ENCODE data around the gene STAU1.
"Not testable (repeated sequence)": the region's sequence is repeated elsewhere in the genome, so short reads cannot be mapped to it uniquely, and the experiment has no call there.

The STAU1 gene

GRCh38 chr20:49147296-49147695 lies 40.8 kb downstream of the STAU1 start:
- in situ Hi-C loops (cut with MboI; ENCODE audit: low pct_unique_long_range_greater_than_20kb, low sequenced_read_pairs, unreplicated experiment): no loop called here
- DNase-seq (ENCODE audit: low spot score): no peak
- no peak for TF ChIP-seq CTCF (IDR thresholded peaks at IDR 0.05; ENCODE audit: extremely low read depth, insufficient read depth, missing control alignments)

GRCh38 chr20:49146442-49147225 lies 41.5 kb downstream of the STAU1 start:
- in situ Hi-C loops (cut with MboI; ENCODE audit: low pct_unique_long_range_greater_than_20kb, low sequenced_read_pairs, unreplicated experiment): no loop called here
- no peak for TF ChIP-seq CTCF (IDR thresholded peaks at IDR 0.05; ENCODE audit: extremely low read depth, insufficient read depth, missing control alignments)
- no peak for DNase-seq (ENCODE audit: low spot score)

- no peak for TF ChIP-seq CTCF (IDR thresholded peaks at IDR 0.05; ENCODE audit: extremely low read depth, insufficient read depth, missing control alignments)
- no peak for DNase-seq (ENCODE audit: low spot score)
- in situ Hi-C loops (cut with MboI; ENCODE audit: low pct_unique_long_range_greater_than_20kb, low sequenced_read_pairs, unreplicated experiment): no loop called here
These were observed 47.3 kb downstream of the STAU1 start for GRCh38 chr20:49140834-49141233.

- in situ Hi-C loops (cut with MboI; ENCODE audit: low pct_unique_long_range_greater_than_20kb, low sequenced_read_pairs, unreplicated experiment): no loop called here
- DNase-seq (ENCODE audit: low spot score): no peak
- no peak for TF ChIP-seq CTCF (IDR thresholded peaks at IDR 0.05; ENCODE audit: extremely low read depth, insufficient read depth, missing control alignments)
These were observed 47.7 kb downstream of the STAU1 start for GRCh38 chr20:49140411-49140810.

- no peak for TF ChIP-seq CTCF (IDR thresholded peaks at IDR 0.05; ENCODE audit: extremely low read depth, insufficient read depth, missing control alignments)
- in situ Hi-C loops (cut with MboI; ENCODE audit: low pct_unique_long_range_greater_than_20kb, low sequenced_read_pairs, unreplicated experiment): no loop called here
- DNase-seq (ENCODE audit: low spot score): no peak
These were observed 49.7 kb downstream of the STAU1 start for GRCh38 chr20:49138431-49138830.

GRCh38 chr20:49136817-49137571 lies 51.1 kb downstream of the STAU1 start:
- DNase-seq (ENCODE audit: low spot score): no peak
- in situ Hi-C loops (cut with MboI; ENCODE audit: low pct_unique_long_range_greater_than_20kb, low sequenced_read_pairs, unreplicated experiment): no loop called here
- no peak for TF ChIP-seq CTCF (IDR thresholded peaks at IDR 0.05; ENCODE audit: extremely low read depth, insufficient read depth, missing control alignments)

GRCh38 chr20:49134797-49135196 lies 53.3 kb downstream of the STAU1 start:
- in situ Hi-C loops (cut with MboI; ENCODE audit: low pct_unique_long_range_greater_than_20kb, low sequenced_read_pairs, unreplicated experiment): loop anchor here (5.0 kb wide), 1 partner anchor 83 kb away; the partner anchor contains the start of gene DDX27
- not testable (repeated sequence) for DNase-seq (ENCODE audit: low spot score)
